Panc1 (cell line): Measurements from ENCODE around the gene TMEM14C. TPM values are rescaled to one million over a fixed set of nuclear protein-coding genes. Genes with fewer than 3 reads are reported as not detected.
A peak's percentile ranks its signal among the peaks of the same experiment; 100 is the strongest.

Source experiments
- ATAC-seq: fragments of 200-7000 bp; cut with Tn5 transposase; 2 replicates; pipeline ENCODE4 v1.9.1; 2020; ENCODE audit warnings: mild to moderate bottlenecking, moderate library complexity
- BruUV-seq: library from RNA; stranded (reverse); fragments of 400-500 nt; replicated peaks from 2 replicates; lab custom pipeline; 2021; lab: Mats Ljungman, UMichigan
- CTCF ChIA-PET: fragments of 300-600 bp; sonication (Branson Sonifier 250); formaldehyde crosslinking; loops from one replicate; lab custom pipeline; 2022; ENCODE audit warnings: antibody characterized with exemption; lab: Charles Lee
- POLR2A ChIA-PET: fragments of 300-600 bp; sonication (Branson Sonifier 250); formaldehyde crosslinking; loops from one replicate; lab custom pipeline; 2022; ENCODE audit warnings: antibody characterized with exemption; lab: Charles Lee
- DNase-seq: peaks from one replicate; pipeline ENCODE4 v3.0.0-alpha.2; 2010; ENCODE audit warnings: low read depth, low spot score
- H3K27ac ChIP-seq: 2 replicates; pipeline ENCODE4 v1.5.1; 2011; ENCODE audit warnings: mild to moderate bottlenecking, low read length, inconsistent platforms
- H3K27me3 ChIP-seq: fragments of 200-500 bp; sonication (Bioruptor generic); 2 replicates; pipeline ENCODE4 v1.6.0; 2014; ENCODE audit warnings: low read length, inconsistent platforms; ENCODE audit not compliant: control insufficient read depth, insufficient read depth
- H3K36me3 ChIP-seq: fragments of 200-500 bp; sonication (Bioruptor generic); 2 replicates; pipeline ENCODE4 v1.5.1; 2014; ENCODE audit warnings: inconsistent platforms, mild to moderate bottlenecking, low read length, moderate library complexity; ENCODE audit not compliant: control insufficient read depth, insufficient read depth
- H3K4me1 ChIP-seq: 2 replicates; pipeline ENCODE4 v1.5.1; 2011; ENCODE audit warnings: inconsistent platforms, mild to moderate bottlenecking, low read length, moderate library complexity; ENCODE audit not compliant: control insufficient read depth, insufficient read depth
- H3K4me3 ChIP-seq, 2 experiments: 2 replicates each; pipeline ENCODE4 v1.5.1; 2011 to 2012; ENCODE audit warnings: low read depth in 2 of 2, low read length in 2 of 2, mild to moderate bottlenecking in 2 of 2, inconsistent platforms in 1 of 2, moderate library complexity in 1 of 2
- H3K9me3 ChIP-seq: fragments of 200-500 bp; sonication (Bioruptor generic); 2 replicates; pipeline ENCODE4 v1.5.1; 2014; ENCODE audit warnings: low read depth, mild to moderate bottlenecking, inconsistent platforms, low read length, moderate library complexity; ENCODE audit not compliant: control insufficient read depth, insufficient read depth
- CTCF ChIP-seq: fragments of 450-650 bp; IDR thresholded peaks from 2 replicates; pipeline ENCODE4 v1.5.1; 2017; ENCODE audit warnings: mild to moderate bottlenecking
- POLR2AphosphoS5 ChIP-seq: IDR thresholded peaks from 2 replicates; pipeline ENCODE4 v1.6.1; 2012; ENCODE audit warnings: mild to moderate bottlenecking, low read depth, low read length, moderate library complexity
- REST ChIP-seq, 2 experiments: IDR thresholded peaks; 2 replicates each; pipeline ENCODE4 v1.6.1; 2011 to 2012; ENCODE audit warnings: low read depth in 2 of 2, control low read depth in 1 of 2, low read length in 1 of 2, mild to moderate bottlenecking in 1 of 2, moderate library complexity in 1 of 2; ENCODE audit not compliant: insufficient read depth in 1 of 2
- SIN3A ChIP-seq: IDR thresholded peaks from 2 replicates; pipeline ENCODE4 v1.6.1; 2012; ENCODE audit warnings: low read depth, mild to moderate bottlenecking, low read length, moderate library complexity, borderline replicate concordance; ENCODE audit not compliant: insufficient read depth
- TCF7L2 ChIP-seq: IDR thresholded peaks from 2 replicates; pipeline ENCODE4 v1.6.1; 2011; ENCODE audit warnings: mild to moderate bottlenecking, low read depth, low read length, inconsistent platforms
- in situ Hi-C: cut with HindIII; loops from 2 replicates; pipeline ENCODE4 v1.10.0; 2016; ENCODE audit warnings: low sequenced_read_pairs, low pct_unique_long_range_greater_than_20kb
- intact Hi-C: fragments of 100-400 bp; cut with micrococcal nuclease; formaldehyde crosslinking; loops from one replicate; pipeline ENCODE4 v1.10.0; 2022; ENCODE audit not compliant: unreplicated experiment
- total RNA-seq: library from RNA; stranded (reverse); gene quantifications from one replicate; pipeline ENCODE4 v1.2.1, GENCODE V29; 2021; ENCODE audit not compliant: unreplicated experiment

The TMEM14C gene
- total RNA-seq, 1 experiment from 2014 or later = 159 TPM

- TF ChIP-seq POLR2AphosphoS5 = no peak
These were observed 860 bp upstream of the TMEM14C start for GRCh38 chr6:10721850-10722569.

GRCh38 chr6:10722570-10722819 is 375 bp upstream of the TMEM14C start:
- peaks cover 18% of the 10 kb centered on the region for H3K4me1 ChIP-seq
- TF ChIP-seq SIN3A (no peak), CTCF (no peak), REST (IDR thresholded peaks at IDR 0.05; ENCODE audit: insufficient read depth in 1 of 2, low read depth in 2 of 2, low read length in 1 of 2) (no peak), TCF7L2 (no peak), POLR2AphosphoS5 (no peak)
- H3K9me3 ChIP-seq = no peaks in the 10 kb centered on the region
- no peaks in the 10 kb centered on the region for H3K27me3 ChIP-seq
- no TSS peak for BruUV-seq
- intact Hi-C loops (no loop called here), in situ Hi-C loops (no loop called here)
- peak overlapping the region; percentile 77 to 91 for H3K4me3 ChIP-seq
- H3K36me3 ChIP-seq = no peaks in the 10 kb centered on the region
- ChIA-PET CTCF (no interaction called here), POLR2A (interaction anchor here (1.0 kb wide), 1 partner anchor 199 kb away, joined by 8 read pairs; no protein-coding TSS in a partner anchor)
- H3K27ac ChIP-seq = peak overlapping the region; percentile 95
- no peak for ATAC-seq
- no peak for DNase-seq

More at GRCh38 chr6:10721850-10722569, 860 bp upstream of the TMEM14C start:
- CTCF ChIA-PET = interaction anchor here (0.6 kb wide), 1 partner anchor 39 kb away, joined by 5 read pairs; no protein-coding TSS in a partner anchor
- DNase-seq = no peak
- intact Hi-C loops (no loop called here), in situ Hi-C loops (no loop called here)
- Histone ChIP-seq H3K4me3 (peak overlapping the region; percentile 77 to 91), H3K4me1 (peaks cover 18% of the 10 kb centered on the region), H3K36me3 (no peaks in the 10 kb centered on the region), H3K9me3 (no peaks in the 10 kb centered on the region), H3K27ac (peak overlapping the region; percentile 95), H3K27me3 (no peaks in the 10 kb centered on the region)
- POLR2A ChIA-PET = interaction anchor here (1.0 kb wide), 1 partner anchor 199 kb away, joined by 8 read pairs; no protein-coding TSS in a partner anchor
- no peak for ATAC-seq
- TSS peak; percentile 93 for BruUV-seq

- no TSS peak for BruUV-seq
- DNase-seq (no peak), ATAC-seq (no peak)
- H3K27ac ChIP-seq = peak overlapping the region; percentile 95
- TF ChIP-seq CTCF (no peak), SIN3A (no peak)
- intact Hi-C loops = no loop called here
- POLR2A ChIA-PET = no interaction called here
- CTCF ChIA-PET = interaction anchor here (0.5 kb wide), 1 partner anchor 29 kb away, joined by 11 read pairs; the partner anchor contains the start of gene PAK1IP1
- H3K4me3 ChIP-seq = peak overlapping the region; percentile 77 to 91
- no peaks in the 10 kb centered on the region for H3K9me3 ChIP-seq
- H3K4me1 ChIP-seq = peaks cover 18% of the 10 kb centered on the region
- H3K36me3 ChIP-seq = no peaks in the 10 kb centered on the region
- H3K27me3 ChIP-seq = no peaks in the 10 kb centered on the region
- in situ Hi-C loops = no loop called here
These were observed 654 bp downstream of the TMEM14C start for GRCh38 chr6:10723567-10723881.
